Hematopoietic multipotent progenitor cell (in vitro differentiated cells): ENCODE data around the gene SRRD. TPM values are rescaled to one million over a fixed set of nuclear protein-coding genes. Genes with fewer than 3 reads are reported as not detected.

Experiments
- DNase-seq, 3 donors: peaks; one replicate each; pipeline ENCODE4 v3.0.0-alpha.2; 2011 to 2015; ENCODE audit warnings: low read depth in 2 of 3, low spot score in 2 of 3
- total RNA-seq: library from RNA; depleted of rRNA; stranded (reverse); fragments of >200 nt; gene quantifications from one replicate; pipeline ENCODE4 v1.2.3, GENCODE V29; 2012

SRRD gene
- total RNA-seq, 1 donor: 8.3 TPM

DNA sequence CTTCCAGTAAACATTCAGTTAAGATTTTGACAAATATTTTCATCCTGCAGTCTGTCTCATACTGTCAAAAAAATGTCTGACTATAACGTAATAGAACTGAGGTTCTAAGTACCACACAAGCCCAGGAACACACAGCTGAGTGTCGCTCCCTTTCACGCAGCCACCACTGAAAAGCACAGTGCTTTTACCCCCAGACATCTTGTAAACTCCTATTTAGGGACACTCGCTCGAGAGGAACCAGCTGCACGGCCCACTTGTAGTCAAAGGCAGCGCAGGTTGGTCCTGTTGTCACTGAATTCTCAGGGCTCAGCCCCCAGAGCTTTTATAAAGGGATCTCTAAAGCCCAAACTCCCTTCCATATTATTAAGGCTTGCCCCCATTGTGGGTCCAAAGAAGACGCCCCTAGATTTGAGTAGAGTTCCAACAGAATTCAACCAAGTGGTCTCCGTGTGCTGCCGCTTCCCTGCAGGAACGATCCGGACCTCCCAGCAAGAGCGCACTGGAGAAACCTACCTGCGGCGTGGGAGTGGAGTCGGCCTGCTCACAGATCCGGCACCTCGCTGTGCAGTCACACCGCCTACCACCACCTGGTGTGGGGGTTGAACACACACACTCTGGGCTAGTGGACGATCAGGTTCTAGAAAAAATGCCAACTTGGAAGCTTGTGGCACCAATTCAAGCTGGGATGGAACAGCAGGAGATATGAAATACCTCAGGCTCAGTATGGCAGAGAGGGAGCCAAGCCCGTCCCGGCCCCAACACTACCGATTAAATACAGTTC is 31.3 kb upstream of the SRRD start:
- no peak for DNase-seq

DNA sequence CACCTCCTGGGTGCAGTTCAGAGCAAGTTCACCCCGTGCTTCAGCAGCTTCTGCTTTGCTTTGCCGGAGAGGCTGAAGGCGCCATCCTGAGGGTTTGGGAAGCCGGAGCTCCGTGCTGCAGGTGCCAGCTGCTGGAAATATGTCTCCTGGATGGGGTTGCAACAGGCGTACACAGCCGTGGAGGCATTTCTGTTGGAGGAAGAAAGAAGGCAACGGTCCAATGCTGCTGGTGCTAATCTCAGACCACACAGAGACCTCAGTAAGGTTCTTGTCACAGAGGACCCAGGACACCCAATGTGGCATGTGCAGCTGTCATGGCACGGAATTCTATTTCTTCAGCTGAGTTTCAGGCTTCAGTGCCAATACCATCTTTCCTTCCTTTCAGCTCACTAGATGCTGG is 30.5 kb upstream of the SRRD start:
- no peak for DNase-seq

DNA sequence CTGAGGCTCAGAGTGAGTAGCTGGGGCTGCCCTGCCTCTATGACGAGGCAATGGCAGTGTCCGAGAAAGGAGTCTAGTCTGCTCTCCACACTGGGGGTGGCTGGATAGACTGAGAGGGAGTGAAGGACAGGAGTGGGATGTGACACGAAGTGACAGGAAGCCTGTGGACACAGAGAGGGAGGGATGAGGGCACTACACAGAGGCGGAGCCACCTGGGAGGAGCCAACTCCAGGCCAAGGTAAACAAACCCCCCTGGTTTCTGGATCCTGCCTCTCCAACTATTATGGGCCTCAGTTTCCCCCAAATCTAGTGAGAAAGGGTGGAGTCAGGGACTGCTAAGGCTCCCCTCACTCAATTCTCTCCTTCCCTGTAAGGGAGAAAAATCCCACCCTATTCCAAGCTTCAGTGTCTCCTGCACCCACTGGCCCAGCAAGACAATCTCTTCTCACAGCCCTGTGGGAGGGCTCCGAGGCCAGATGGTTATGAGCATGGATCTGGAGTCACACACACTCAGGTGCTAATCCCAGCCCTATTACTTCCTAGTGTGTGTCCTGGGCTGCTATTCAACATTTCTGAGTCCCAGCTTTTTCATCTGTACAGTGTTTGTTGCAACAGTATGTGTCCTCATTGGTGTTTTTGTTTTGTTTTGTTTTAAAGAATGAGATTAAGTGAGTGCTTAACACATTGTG is 29.7 kb upstream of the SRRD start:
- DNase-seq: no peak

- no peak for DNase-seq
Measured at GRCh38 chr22:26457661-26458272, 25.9 kb upstream of the SRRD start.

DNA sequence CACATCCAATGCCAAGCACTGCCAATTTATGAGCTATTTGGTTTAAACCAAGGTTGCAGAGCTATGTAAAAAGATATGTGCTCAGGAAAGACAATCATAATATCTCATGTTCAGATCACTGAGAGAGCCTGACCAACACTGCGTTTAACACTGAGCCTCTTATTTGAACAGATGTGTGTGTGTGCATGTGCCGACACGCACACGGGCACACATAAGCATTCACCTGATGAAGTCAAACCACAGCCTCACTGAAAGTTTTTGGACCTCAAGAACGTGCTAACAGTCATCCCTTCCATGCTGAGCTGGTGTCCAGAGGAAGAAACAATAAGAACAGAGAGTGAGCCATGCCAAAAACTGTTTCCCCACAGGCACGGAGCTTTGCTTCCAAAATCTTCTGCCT is 23.5 kb upstream of the SRRD start:
- no peak for DNase-seq

DNA sequence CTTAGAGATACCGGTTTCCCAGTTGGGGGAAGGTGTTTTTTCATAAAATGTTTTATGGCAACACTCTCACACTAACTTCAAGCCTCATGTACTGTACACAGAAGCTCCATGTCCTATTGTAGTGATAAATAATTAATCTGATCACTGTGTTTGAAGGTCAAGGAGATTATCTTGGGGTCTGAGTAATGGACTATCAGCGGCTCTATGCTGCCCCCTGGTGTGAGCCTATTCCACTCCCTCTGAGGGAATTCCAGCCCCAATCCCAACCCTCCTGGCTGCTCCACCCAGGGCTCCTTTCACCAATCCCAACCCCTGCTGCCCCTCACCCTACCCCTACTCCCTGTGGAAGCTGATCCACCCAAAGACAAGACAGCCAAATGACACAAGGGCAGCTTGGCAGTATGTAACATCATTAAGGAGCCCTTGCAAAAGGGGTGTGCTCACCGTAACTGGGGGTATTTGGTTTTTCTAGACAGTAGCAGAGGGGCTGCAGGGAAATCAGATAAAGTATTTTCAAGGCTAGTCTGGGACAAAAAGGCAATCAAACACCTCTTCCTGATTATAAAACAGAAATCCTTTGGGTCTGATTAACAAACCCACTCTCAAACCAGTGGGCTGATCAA is 22.4 kb upstream of the SRRD start:
- peak in 1 of 3 donors; percentile 34 for DNase-seq

- DNase-seq: no peak
Measured at GRCh38 chr22:26462051-26462450, 21.6 kb upstream of the SRRD start.

DNA sequence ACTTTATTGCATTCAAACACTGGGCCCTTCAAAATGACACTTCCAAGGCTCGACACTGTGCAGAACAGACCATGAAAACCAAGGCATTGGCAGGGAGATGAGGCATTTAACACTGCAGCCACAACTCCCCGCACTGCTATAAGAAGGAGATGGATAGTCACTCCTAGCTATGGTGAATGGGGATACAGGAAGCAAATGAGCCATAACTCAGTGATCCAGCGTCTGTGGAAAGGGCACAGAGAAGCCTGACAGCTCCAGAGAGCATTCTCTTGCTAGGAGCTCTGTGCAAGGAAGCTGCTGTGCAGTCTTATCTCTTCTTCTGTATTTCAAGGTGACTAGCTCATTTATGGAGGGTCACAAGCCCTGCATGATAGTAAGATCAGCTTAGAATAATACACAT is 21.0 kb upstream of the SRRD start:
- no peak for DNase-seq

- no peak for DNase-seq
Measured at GRCh38 chr22:26463101-26463661, 20.5 kb upstream of the SRRD start.

DNA sequence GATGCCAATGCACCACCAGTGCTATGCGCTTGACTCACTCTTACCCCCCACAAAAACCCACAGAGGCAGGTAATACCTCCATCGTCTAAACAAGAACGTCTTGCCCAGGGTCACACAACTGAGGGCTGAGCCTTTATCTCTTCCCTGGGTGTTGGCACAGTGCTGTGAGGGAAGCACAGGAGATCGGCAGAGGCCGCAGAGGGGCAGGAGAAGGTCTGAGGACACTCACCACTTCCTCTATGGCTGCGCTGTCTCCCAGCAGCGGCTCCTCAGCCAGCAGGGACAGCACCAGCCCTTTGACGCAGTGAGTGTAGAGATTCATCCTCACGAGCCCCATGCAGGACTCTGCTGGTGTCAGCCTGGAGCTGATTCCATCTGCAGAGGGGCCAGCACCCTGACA is 20.0 kb upstream of the SRRD start:
- no peak for DNase-seq

- DNase-seq: no peak
Measured at GRCh38 chr22:26464312-26464711, 19.4 kb upstream of the SRRD start.

DNA sequence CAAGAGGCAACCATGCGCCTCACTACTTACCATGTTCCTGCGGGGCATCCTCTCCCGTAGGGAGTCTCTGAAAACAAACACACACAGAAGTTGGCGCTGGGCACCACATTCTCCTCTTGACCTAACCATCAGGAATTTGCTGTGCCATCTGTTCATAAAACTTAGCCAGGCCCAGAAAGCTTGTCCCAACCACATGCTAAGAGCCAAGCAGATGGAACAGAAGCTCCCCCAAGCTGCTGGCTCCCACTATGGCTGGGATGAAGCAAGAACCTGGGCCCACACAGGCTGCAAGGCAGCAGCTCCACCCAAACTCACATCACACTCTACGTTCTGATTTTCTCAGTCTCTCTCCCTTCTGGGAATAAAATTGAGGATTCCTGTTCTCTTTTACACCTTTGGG is 17.5 kb upstream of the SRRD start:
- DNase-seq: no peak

GRCh38 chr22:26470807-26471206 is 12.9 kb upstream of the SRRD start:
- DNase-seq: no peak

- no peak for DNase-seq
Measured at GRCh38 chr22:26471522-26471921, 12.2 kb upstream of the SRRD start.

GRCh38 chr22:26474682-26475081 is 9.0 kb upstream of the SRRD start:
- no peak for DNase-seq

GRCh38 chr22:26476705-26477340 is 6.9 kb upstream of the SRRD start:
- no peak for DNase-seq

- no peak for DNase-seq
Measured at GRCh38 chr22:26477341-26477731, 6.3 kb upstream of the SRRD start.

DNA sequence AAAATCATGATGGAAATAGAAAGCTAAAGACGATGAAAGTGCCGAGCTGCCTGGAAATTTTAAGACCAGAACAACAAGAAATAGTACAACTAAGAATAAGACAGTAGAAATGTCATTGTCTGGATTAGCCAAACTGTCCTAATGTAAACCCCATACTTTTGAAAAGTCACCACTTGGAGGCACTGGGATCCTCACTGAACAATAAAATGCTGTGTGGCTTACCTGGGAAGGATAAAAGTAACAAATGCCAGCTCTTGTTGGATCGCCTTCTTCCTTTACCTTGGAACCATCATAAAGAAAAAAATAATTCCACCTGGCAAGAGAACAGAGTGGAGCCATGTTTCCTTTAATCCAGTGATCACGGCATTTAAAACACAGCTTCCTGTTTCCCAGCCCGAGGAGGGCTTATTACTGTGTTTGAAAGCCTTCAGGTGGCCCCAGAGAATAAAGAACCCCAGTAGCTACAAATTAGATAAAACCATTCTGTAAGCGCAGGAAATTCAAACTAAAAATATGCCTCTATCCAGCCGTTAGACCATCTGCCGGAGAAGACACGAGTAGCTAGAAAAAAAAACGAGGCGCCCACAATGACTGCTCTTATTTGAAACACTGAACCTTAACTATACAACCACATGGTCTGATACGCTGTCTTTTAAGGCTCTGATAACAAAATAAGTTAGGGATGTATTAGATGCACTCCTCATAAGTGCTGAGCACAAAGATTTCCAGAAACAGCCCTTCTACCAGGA is 4.5 kb upstream of the SRRD start:
- DNase-seq: peak in 2 of 3 donors; percentile 64 to 82

DNA sequence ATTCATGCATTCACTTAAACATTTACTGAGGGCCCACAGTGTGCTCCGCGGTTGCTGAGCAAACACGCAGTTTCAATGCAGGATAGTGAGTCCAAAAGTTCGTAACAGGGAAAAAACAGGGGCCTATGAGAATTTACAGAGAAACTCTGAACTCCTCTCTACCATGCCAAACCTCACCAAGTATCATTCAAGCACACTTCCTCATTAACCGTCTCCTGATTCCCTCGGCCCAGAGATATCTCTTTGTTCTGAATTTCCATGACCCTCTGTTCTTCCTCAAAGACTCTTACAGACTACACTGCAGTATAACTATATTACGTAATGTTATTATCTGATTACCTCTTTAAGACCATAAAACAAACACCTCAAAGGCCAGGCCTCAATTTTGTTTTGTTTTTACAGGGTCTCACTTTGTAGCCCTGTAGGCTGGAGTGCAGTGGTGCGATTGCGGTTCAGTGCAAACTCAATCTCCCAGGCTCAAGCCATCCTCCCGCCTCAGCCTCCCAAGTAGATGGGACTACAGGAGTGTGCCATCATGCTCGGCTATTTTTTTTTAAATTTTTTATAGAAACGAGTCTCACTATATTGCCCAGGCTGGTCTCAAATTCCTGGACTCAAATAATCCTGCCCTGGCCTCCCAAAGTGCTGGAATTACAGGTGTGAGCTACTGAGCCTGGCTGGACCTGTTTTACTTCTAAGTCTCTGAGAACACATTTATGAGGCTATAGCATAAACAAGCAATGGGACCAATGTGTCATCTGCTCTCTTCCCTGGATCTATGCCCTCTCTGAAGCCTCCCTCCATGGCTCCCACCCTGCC is 3.7 kb upstream of the SRRD start:
- peak in 2 of 3 donors; percentile 41 to 59 for DNase-seq
